Skeletal muscle tissue (tissue), 5 donors: ENCODE data around the gene DYNLT3. TPM values are rescaled to one million over a fixed set of nuclear protein-coding genes. Genes with fewer than 3 reads are reported as not detected.

Experiments used
- H3K27ac ChIP-seq: one replicate; pipeline ENCODE4 v1.7.0; 2013; ENCODE audit warnings: mild to moderate bottlenecking, low read depth, low read length, inconsistent platforms
- H3K27me3 ChIP-seq, 3 donors: one replicate each; pipeline ENCODE4 v1.7.0; 2013; ENCODE audit warnings: low read length in 3 of 3; ENCODE audit not compliant: control insufficient read depth in 3 of 3, insufficient read depth in 3 of 3
- H3K36me3 ChIP-seq, 3 donors: one replicate each; pipeline ENCODE4 v1.7.0; 2013; ENCODE audit warnings: low read length in 3 of 3; ENCODE audit not compliant: control insufficient read depth in 3 of 3, insufficient read depth in 3 of 3
- H3K4me1 ChIP-seq, 3 donors: one replicate each; pipeline ENCODE4 v1.7.0; 2013; ENCODE audit warnings: low read length in 3 of 3, mild to moderate bottlenecking in 3 of 3; ENCODE audit not compliant: control insufficient read depth in 3 of 3, insufficient read depth in 3 of 3
- H3K4me3 ChIP-seq, 3 donors: one replicate each; pipeline ENCODE4 v1.7.0; 2013; ENCODE audit warnings: low read length in 3 of 3
- H3K9ac ChIP-seq, 3 donors: one replicate each; pipeline ENCODE4 v1.7.0; 2013; ENCODE audit warnings: low read length in 3 of 3, mild to moderate bottlenecking in 3 of 3, moderate library complexity in 2 of 3, low read depth in 1 of 3
- H3K9me3 ChIP-seq, 3 donors: one replicate each; pipeline ENCODE4 v1.7.0; 2013; ENCODE audit warnings: low read length in 3 of 3; ENCODE audit not compliant: control insufficient read depth in 3 of 3
- small RNA-seq: library from RNA; depleted of rRNA; stranded (forward); fragments of <200 nt; gene quantifications from one replicate; pipeline ENCODE3, GENCODE V24; 2014
- total RNA-seq: library from RNA; depleted of rRNA; stranded (reverse); fragments of >200 nt; gene quantifications from one replicate; pipeline ENCODE4 v1.2.3, GENCODE V29; 2014
- donor health status: Osteomylitis.

The DYNLT3 gene
- total RNA-seq, 1 donor from 2014 or later: 4.7 TPM

- no peaks in the 10 kb centered on the region for H3K36me3 ChIP-seq
- H3K27me3 ChIP-seq: no peaks in the 10 kb centered on the region
- H3K4me3 ChIP-seq: no peak overlapping the region
- H3K27ac ChIP-seq: no peak overlapping the region
- no peaks in the 10 kb centered on the region for H3K4me1 ChIP-seq
- no peaks in the 10 kb centered on the region for H3K9me3 ChIP-seq
- H3K9ac ChIP-seq: no peak overlapping the region
Observed at GRCh38 chrX:37799936-37800335, 47.4 kb downstream of the DYNLT3 start.

DNA sequence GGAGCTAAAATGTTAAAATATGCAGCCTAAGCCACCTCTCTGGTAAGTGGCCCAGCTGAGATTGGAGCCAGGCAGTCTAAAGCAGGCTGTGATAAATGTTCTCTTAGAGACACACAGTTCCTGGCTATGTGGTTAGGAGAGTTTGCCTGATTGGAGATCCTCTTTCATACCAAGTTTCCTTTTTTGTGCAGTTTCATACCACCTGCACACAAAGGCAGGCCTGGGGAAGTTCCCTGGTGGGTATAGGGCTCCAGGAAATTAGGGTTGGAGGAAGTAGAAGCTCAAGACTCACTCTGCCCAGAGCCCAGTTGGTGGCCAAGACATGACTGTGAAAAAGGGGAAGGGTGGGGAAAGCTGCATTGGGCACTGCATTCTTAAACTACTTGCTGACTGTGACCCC lies 50.6 kb downstream of the DYNLT3 start:
- Histone ChIP-seq H3K27ac (no peak overlapping the region), H3K27me3 (no peaks in the 10 kb centered on the region), H3K9ac (no peak overlapping the region), H3K9me3 (no peaks in the 10 kb centered on the region), H3K36me3 (no peaks in the 10 kb centered on the region), H3K4me1 (no peaks in the 10 kb centered on the region), H3K4me3 (no peak overlapping the region)

DNA sequence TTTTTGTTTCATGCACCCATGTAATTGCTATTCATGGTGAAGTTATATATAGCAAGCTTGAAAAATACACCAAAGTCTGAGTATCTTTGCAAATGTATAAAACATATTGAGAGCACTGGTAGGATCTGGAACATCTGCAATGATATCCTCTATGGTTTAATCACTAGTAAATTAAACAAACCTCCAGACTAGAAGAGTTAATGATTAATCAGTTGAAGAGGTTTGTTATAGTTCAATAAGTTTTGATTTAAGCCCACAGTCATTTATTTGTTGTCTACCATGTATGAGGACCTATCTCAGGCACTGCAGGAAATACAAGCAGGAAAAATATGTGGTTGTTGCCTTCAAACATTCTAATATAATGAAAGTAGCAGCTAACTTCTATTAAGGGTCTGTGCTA lies 51.1 kb downstream of the DYNLT3 start:
- Histone ChIP-seq H3K4me1 (no peaks in the 10 kb centered on the region), H3K9me3 (no peaks in the 10 kb centered on the region), H3K4me3 (no peak overlapping the region), H3K27ac (no peak overlapping the region), H3K36me3 (no peaks in the 10 kb centered on the region), H3K27me3 (no peaks in the 10 kb centered on the region), H3K9ac (no peak overlapping the region)

Small RNAs within 50 kb of the gene (small RNA-seq; reads per million reads assigned to genes)
- gene RNU6-49P: not detected

Other genes starting within 250 kb of the DYNLT3 start
- gene XK, start 161.8 kb downstream of the DYNLT3 start, total RNA-seq: 8.9 TPM
- gene CYBB, start 67.5 kb downstream of the DYNLT3 start, total RNA-seq: 41.2 TPM
- not detected for gene SYTL5, start 159.0 kb upstream of the DYNLT3 start, total RNA-seq